ENCODE measurements around the gene FHAD1. TPM values are rescaled to one million over a fixed set of nuclear protein-coding genes. Genes with fewer than 3 reads are reported as not detected.

Gene FHAD1
- total RNA-seq, 1 experiment from 2014 or later = 3.5 TPM

- Histone ChIP-seq H3K36me3 (ENCODE audit: control insufficient read depth in 1 of 2, insufficient read depth in 2 of 2, low read length in 2 of 2) (no peaks in the 10 kb centered on the region), H3K9me3 (ENCODE audit: control insufficient read depth in 1 of 2, insufficient read depth in 1 of 2, low read depth in 1 of 2, low read length in 2 of 2) (peaks cover 7 to 8% of the 10 kb centered on the region in 2 experiments; a peak in 1 of 4 replicates), H3K27me3 (ENCODE audit: insufficient read depth, low read length) (no peaks in the 10 kb centered on the region), H3K4me2 (ENCODE audit: low read length) (peak overlapping the region; percentile 95), H3K9me2 (ENCODE audit: insufficient read depth) (no peaks in the 10 kb centered on the region), H3K79me2 (ENCODE audit: insufficient read depth, low read length) (no peaks in the 10 kb centered on the region), H3K27ac (ENCODE audit: low read depth, low read length) (peak overlapping the region; percentile 62), H3K4me3 (replicated peaks in 1 of 2; ENCODE audit: low read depth in 1 of 2, low read length in 2 of 2) (peak overlapping the region; percentile 37 to 56; a peak in 3 of 4 replicates), H3K9ac (ENCODE audit: low read length) (peak overlapping the region; percentile 54; the same call in 1 of the 2 replicates), H4K20me1 (ENCODE audit: insufficient read depth) (no peaks in the 10 kb centered on the region), H2AFZ (ENCODE audit: low read depth, low read length, poor library complexity, severe bottlenecking) (no peak overlapping the region), H3K4me1 (ENCODE audit: control insufficient read depth in 1 of 2, insufficient read depth in 2 of 2, low read length in 2 of 2) (peaks cover 22 to 40% of the 10 kb centered on the region in 2 experiments)
- RAD21 ChIA-PET (ENCODE audit: low non-redundant PET in 1 of 2, low total read pairs in 2 of 2, uncharacterized antibody in 2 of 2, unreplicated experiment in 2 of 2) = interaction anchor here in 1 of 2 experiments (1.2 kb wide), 1 partner anchor 109 kb away, joined by 3 read pairs; no protein-coding TSS in a partner anchor
- intact Hi-C loops (cut with micrococcal nuclease) = no loop called here
- CTCF ChIA-PET = interaction anchor here (1.0 to 2.2 kb wide), 3 partner anchors 9 to 134 kb away, joined by 5 to 16 read pairs (median 5); no protein-coding TSS in a partner anchor
- BruUV-seq (replicated peaks) = no TSS peak
- TF ChIP-seq EZH2phosphoT487 (IDR thresholded peaks at IDR 0.05; ENCODE audit: borderline replicate concordance) = no peak
- no peak for TF ChIP-seq ZFX (IDR thresholded peaks at IDR 0.05)
- no peak for TF ChIP-seq SIN3A (IDR thresholded peaks at IDR 0.05; ENCODE audit: low read depth)
- no peak for TF ChIP-seq TCF7L2 (IDR thresholded peaks at IDR 0.05; ENCODE audit: borderline replicate concordance, extremely low read depth, insufficient read depth, insufficient read length)
- TF ChIP-seq SP1 (IDR thresholded peaks at IDR 0.05; ENCODE audit: low read depth) = no peak
- no peak for TF ChIP-seq CTCF (IDR thresholded peaks at IDR 0.05 in 2 of 3, conservative IDR thresholded peaks at IDR 0.05 in 1 of 3; ENCODE audit: borderline replicate concordance in 1 of 3, insufficient read depth in 1 of 3, low read depth in 2 of 3, low read length in 2 of 3)
- no peak for TF ChIP-seq SRF (IDR thresholded peaks at IDR 0.05; ENCODE audit: low read depth)
- TF ChIP-seq ELF1 (IDR thresholded peaks at IDR 0.05; ENCODE audit: borderline replicate concordance, low read depth) = no peak
- no peak for TF ChIP-seq RAD21 (IDR thresholded peaks at IDR 0.05; ENCODE audit: low read depth)
- TF ChIP-seq EGR1 (IDR thresholded peaks at IDR 0.05; ENCODE audit: low read depth) = no peak
- TF ChIP-seq CEBPB (IDR thresholded peaks at IDR 0.05; ENCODE audit: low read depth) = no peak
- no peak for TF ChIP-seq YY1 (IDR thresholded peaks at IDR 0.05; ENCODE audit: extremely low read depth, insufficient replicate concordance, low read depth, low read length)
- TF ChIP-seq, protein P1, sequence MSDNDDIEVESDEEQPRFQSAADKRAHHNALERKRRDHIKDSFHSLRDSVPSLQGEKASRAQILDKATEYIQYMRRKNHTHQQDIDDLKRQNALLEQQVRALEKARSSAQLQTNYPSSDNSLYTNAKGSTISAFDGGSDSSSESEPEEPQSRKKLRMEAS (IDR thresholded peaks at IDR 0.05) = no peak
- POLR2A ChIA-PET = no interaction called here
- no peak for DNase-seq (ENCODE audit: low read depth, low spot score)
- ATAC-seq = no peak
Observed at GRCh38 chr1:15262003-15262377, 15.0 kb downstream of the FHAD1 start.

Measured in HCT116 (cell line).